Panc1 (cell line): Measurements from ENCODE around the gene CDC45.

Source experiments
- POLR2AphosphoS5 ChIP-seq: IDR thresholded peaks from 2 replicates; pipeline ENCODE4 v1.6.1; 2012; ENCODE audit warnings: mild to moderate bottlenecking, low read depth, low read length, moderate library complexity
- TCF7L2 ChIP-seq: IDR thresholded peaks from 2 replicates; pipeline ENCODE4 v1.6.1; 2011; ENCODE audit warnings: mild to moderate bottlenecking, low read depth, low read length, inconsistent platforms
- TF ChIP-seq, protein P1 (sequence below): fragments of 450-650 bp; IDR thresholded peaks from 2 replicates; pipeline ENCODE4 v1.5.1; 2017; ENCODE audit warnings: mild to moderate bottlenecking

DNA sequence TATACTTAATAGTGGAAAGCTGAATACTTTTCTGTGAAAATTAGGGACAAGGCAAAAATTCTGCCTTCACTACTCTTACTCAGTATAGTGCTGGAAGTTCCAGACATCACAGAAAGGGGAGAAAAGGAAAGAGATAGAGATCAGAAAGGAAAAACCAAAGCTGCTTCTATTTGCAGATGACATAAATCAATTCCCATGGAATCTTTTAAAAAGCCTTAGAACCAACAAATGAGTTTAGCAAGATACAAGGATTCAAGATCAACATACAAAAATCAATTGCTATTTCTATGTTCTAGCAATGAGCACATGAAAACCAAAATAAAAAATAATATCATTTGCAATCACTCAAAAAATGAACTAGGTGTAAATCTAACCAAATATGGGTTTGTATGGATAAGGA, 60.7 kb downstream of the CDC45 start:
- TF ChIP-seq, protein P1, sequence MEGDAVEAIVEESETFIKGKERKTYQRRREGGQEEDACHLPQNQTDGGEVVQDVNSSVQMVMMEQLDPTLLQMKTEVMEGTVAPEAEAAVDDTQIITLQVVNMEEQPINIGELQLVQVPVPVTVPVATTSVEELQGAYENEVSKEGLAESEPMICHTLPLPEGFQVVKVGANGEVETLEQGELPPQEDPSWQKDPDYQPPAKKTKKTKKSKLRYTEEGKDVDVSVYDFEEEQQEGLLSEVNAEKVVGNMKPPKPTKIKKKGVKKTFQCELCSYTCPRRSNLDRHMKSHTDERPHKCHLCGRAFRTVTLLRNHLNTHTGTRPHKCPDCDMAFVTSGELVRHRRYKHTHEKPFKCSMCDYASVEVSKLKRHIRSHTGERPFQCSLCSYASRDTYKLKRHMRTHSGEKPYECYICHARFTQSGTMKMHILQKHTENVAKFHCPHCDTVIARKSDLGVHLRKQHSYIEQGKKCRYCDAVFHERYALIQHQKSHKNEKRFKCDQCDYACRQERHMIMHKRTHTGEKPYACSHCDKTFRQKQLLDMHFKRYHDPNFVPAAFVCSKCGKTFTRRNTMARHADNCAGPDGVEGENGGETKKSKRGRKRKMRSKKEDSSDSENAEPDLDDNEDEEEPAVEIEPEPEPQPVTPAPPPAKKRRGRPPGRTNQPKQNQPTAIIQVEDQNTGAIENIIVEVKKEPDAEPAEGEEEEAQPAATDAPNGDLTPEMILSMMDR: no peak
- no peak for TF ChIP-seq POLR2AphosphoS5
- no peak for TF ChIP-seq TCF7L2
